Urothelium cell line (cell line): Measurements from ENCODE around the gene RNH1.

Experiments
- DNase-seq: peaks from one replicate; pipeline ENCODE4 v3.0.0; 2011; ENCODE audit warnings: low spot score, mixed read lengths
- FAIRE-seq: peaks from 2 replicates; lab custom pipeline; 2011; peaks lifted over from hg19 to GRCh38; lab: Jason Lieb, UNC

Gene RNH1

GRCh38 chr11:506995-507726 lies at the start of gene RNH1:
Gene RNH1, minus strand, starts transcription at chr11:507242. Its CDS starts 5,080 bp downstream, at chr11:502162.
- DNase-seq (peak; percentile 97), FAIRE-seq (peak; percentile 72)

- DNase-seq, result no peak
- FAIRE-seq, result no peak
Observed at GRCh38 chr11:555780-556661, 49.0 kb upstream of the RNH1 start.

- DNase-seq (no peak), FAIRE-seq (no peak)
Observed at GRCh38 chr11:555227-555779, 48.3 kb upstream of the RNH1 start.

GRCh38 chr11:554428-555226 lies 47.6 kb upstream of the RNH1 start:
- no peak for FAIRE-seq

GRCh38 chr11:553988-554340 lies 46.9 kb upstream of the RNH1 start:
- FAIRE-seq (no peak), DNase-seq (no peak)

More at GRCh38 chr11:554428-555226, 47.6 kb upstream of the RNH1 start:
- peak; percentile 64 for DNase-seq

- DNase-seq (no peak), FAIRE-seq (no peak)
Observed at GRCh38 chr11:553083-553987, 46.3 kb upstream of the RNH1 start.

GRCh38 chr11:551596-551995 lies 44.6 kb upstream of the RNH1 start:
- FAIRE-seq (no peak), DNase-seq (no peak)

GRCh38 chr11:551131-551530 lies 44.1 kb upstream of the RNH1 start:
- FAIRE-seq, result no peak
- DNase-seq, result no peak

- FAIRE-seq (no peak), DNase-seq (no peak)
Observed at GRCh38 chr11:550746-551085, 43.7 kb upstream of the RNH1 start.

GRCh38 chr11:550021-550745 lies 43.1 kb upstream of the RNH1 start:
- FAIRE-seq, result no peak
- no peak for DNase-seq

GRCh38 chr11:548700-549603 lies 41.9 kb upstream of the RNH1 start:
- FAIRE-seq (no peak), DNase-seq (no peak)

- FAIRE-seq, result no peak
- no peak for DNase-seq
Observed at GRCh38 chr11:545171-545570, 38.1 kb upstream of the RNH1 start.

- DNase-seq, result no peak
- no peak for FAIRE-seq
Observed at GRCh38 chr11:544817-545166, 37.8 kb upstream of the RNH1 start.

GRCh38 chr11:541433-541885 lies 34.4 kb upstream of the RNH1 start:
- FAIRE-seq (no peak), DNase-seq (no peak)

- no peak for DNase-seq
- FAIRE-seq, result no peak
Observed at GRCh38 chr11:540583-541432, 33.8 kb upstream of the RNH1 start.

- no peak for FAIRE-seq
Observed at GRCh38 chr11:539971-540481, 33.0 kb upstream of the RNH1 start.

GRCh38 chr11:538431-539051 lies 31.5 kb upstream of the RNH1 start:
- DNase-seq (no peak), FAIRE-seq (no peak)

More at GRCh38 chr11:539971-540481, 33.0 kb upstream of the RNH1 start:
- DNase-seq, result no peak
